Upper lobe of left lung (tissue), 6 donors: Measurements from ENCODE around the gene ARV1. TPM values are rescaled to one million over a fixed set of nuclear protein-coding genes. Genes with fewer than 3 reads are reported as not detected.
A peak's percentile ranks its signal among the peaks of the same experiment; 100 is the strongest.
"Not testable (repeated sequence)": the region's sequence is repeated elsewhere in the genome, so short reads cannot be mapped to it uniquely, and the experiment has no call there.

Experiments used
- ATAC-seq, 2 donors: fragments of 200-7000 bp; cut with Tn5 transposase; one replicate each; pipeline ENCODE4 v1.9.1; 2022; ENCODE audit warnings: mild to moderate bottlenecking in 2 of 2, moderate library complexity in 2 of 2; ENCODE audit not compliant: low FRiP score in 2 of 2
- DNase-seq, 2 donors: peaks; one replicate each; pipeline ENCODE4 v3.0.0-alpha.2; 2019 to 2020
- H3K27ac ChIP-seq, 4 donors: fragments of 200-600 bp; sonication (generic); one replicate each; pipeline ENCODE4 v1.5.1; 2016 to 2019
- H3K27me3 ChIP-seq, 4 donors: fragments of 200-600 bp; sonication (generic); one replicate each; pipeline ENCODE4 v1.5.1; 2017 to 2019
- H3K36me3 ChIP-seq, 4 donors: fragments of 200-600 bp; sonication (generic); one replicate each; pipeline ENCODE4 v1.5.1; 2016 to 2019
- H3K4me1 ChIP-seq, 4 donors: fragments of 200-600 bp; sonication (generic); one replicate each; pipeline ENCODE4 v1.5.1; 2018 to 2019
- H3K4me3 ChIP-seq, 4 donors: fragments of 200-600 bp; sonication (generic); one replicate each; pipeline ENCODE4 v1.5.1; 2017 to 2019; ENCODE audit warnings: mild to moderate bottlenecking in 2 of 4, moderate library complexity in 1 of 4
- H3K9me3 ChIP-seq, 4 donors: fragments of 200-600 bp; sonication (generic); one replicate each; pipeline ENCODE4 v1.5.1; 2018 to 2019
- CTCF ChIP-seq, 6 experiments: fragments of 450-650 bp in 4 of 6; fragments of 200-600 bp in 2 of 6; sonication (generic) in 2 of 6; IDR thresholded peaks; one replicate each; pipeline ENCODE4 v1.5.1; 2016 to 2019; ENCODE audit warnings: antibody characterized with exemption in 6 of 6
- EP300 ChIP-seq, 4 donors: sonication (generic); formaldehyde crosslinking; IDR thresholded peaks; one replicate each; pipeline ENCODE4 v1.5.1; 2017; ENCODE audit warnings: antibody characterized with exemption in 4 of 4, control low read depth in 2 of 4
- POLR2A ChIP-seq, 4 donors: fragments of 450-650 bp; IDR thresholded peaks; one replicate each; pipeline ENCODE4 v1.5.1; 2016 to 2017; ENCODE audit warnings: antibody characterized with exemption in 4 of 4, mild to moderate bottlenecking in 2 of 4
- POLR2AphosphoS5 ChIP-seq, 2 donors: sonication (generic); formaldehyde crosslinking; IDR thresholded peaks; one replicate each; pipeline ENCODE4 v1.5.1; 2017; ENCODE audit warnings: antibody characterized with exemption in 2 of 2
- WGBS, 2 donors: methylation state at CpG; one replicate each; pipeline ENCODE4 v1.1.5; 2017 to 2018; 5-methylcytosine and 5-hydroxymethylcytosine counted together
- total RNA-seq, 6 donors: library from RNA; depleted of rRNA in 4 of 6; stranded (reverse); fragments of >200 nt in 4 of 6; gene quantifications; one replicate each; pipeline versions ENCODE4 v1.1.0 to v1.2.1, GENCODE V29; 2016 to 2021
- donor health status: DM: no; HTN: no; CAD: no; lungs with moderate emphysema.
- donor health status: DM: no; HTN: yes; CAD: no; lungs with severe emphysema.

ARV1 gene
- total RNA-seq, 6 donors from 2014 or later = 2.3 to 25.2 (median 19.6) TPM

DNA sequence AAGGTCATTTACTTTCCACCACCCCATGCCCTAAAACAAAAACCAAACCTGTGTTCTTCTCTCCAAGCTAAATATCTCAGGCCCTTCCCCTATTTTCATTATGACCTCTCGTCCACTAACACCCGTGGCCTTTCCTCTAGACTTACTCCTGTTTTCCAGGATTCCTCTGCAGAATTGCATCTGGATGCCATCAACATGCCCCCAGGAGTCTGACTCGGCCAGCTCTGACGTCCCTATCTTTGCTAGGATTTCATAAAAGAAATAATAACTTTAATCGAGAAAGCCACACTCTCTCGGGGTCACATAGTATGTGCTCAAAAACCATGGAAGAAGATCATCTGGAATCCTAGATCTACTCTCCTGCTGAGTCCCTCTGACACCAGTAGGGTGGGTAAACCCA is 47.7 kb downstream of the ARV1 start:
- TF ChIP-seq POLR2A (IDR thresholded peaks at IDR 0.05) (no peak), EP300 (IDR thresholded peaks at IDR 0.05) (no peak), POLR2AphosphoS5 (IDR thresholded peaks at IDR 0.05) (no peak), CTCF (IDR thresholded peaks at IDR 0.05) (no peak)
- 89 to 91% methylated on average over 6 of the region's 6 CpGs for WGBS, 2 donors
- no peak for ATAC-seq

DNA sequence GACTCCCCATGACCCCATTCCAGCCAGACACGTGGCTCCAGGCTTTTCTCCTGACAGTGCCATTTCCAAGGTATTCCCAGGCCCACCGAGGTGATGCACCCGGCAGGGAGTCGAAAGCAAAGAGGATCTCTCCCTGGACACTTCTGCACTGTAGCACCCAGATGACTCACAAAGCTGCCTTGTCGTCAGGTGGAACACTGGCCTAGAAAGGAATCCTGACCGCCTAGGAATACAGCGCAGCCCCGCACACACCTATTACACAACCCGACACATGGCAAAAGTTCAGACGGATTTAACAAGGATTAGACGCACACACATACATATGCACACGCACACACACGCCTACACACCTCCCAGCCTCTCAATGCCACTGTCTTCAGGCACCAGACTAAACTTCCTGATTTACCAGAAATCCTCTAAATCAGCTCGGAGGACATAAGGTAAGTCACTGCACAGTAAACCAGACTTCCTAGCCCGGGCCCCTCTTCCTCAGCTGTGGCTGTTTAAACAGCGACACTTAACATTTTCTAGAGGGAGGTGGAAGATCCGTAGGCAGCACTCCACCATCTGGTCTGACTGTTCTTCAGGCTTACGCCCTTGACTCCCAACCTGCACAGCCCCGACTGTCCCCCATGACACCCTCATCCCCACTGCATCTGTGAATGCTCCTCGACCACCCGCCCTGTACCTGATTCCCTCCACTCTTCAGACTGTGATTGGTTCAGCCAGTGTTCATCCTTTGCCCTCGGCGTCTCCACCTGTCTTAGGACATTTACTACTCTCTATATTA is 48.4 kb downstream of the ARV1 start:
- peak; percentile 47 to 60 for ATAC-seq
- Histone ChIP-seq H3K9me3 (no peaks in the 10 kb centered on the region), H3K27ac (peak overlapping the region in 1 of 4 donors; percentile 6)

More for the DNA sequence above, 47.7 kb downstream of the ARV1 start:
- Histone ChIP-seq H3K9me3 (no peaks in the 10 kb centered on the region), H3K36me3 (no peaks in the 10 kb centered on the region), H3K4me1 (peaks cover 0 to 41% (median 25%) of the 10 kb centered on the region in 4 donors), H3K4me3 (no peak overlapping the region), H3K27ac (no peak overlapping the region), H3K27me3 (no peaks in the 10 kb centered on the region)
- no peak for DNase-seq

DNA sequence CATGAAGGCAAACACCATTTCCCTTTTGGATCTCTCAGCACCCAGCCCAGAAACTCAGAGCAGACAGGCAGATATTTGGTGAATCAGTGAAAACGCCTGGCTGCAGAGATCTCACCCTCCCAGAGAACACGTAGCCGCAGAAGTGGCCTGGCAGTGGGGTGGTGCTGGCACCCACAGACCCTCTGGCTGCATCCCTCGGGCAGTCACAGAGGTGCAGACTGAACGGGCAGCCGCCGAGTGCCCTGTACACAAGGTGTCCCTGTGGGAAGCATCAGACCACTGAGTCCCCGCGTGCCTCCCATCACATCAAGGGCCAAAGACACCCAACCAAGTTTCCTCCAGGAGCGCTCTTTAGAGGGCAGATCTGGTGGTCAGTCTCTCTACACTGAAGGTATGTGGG is 49.1 kb downstream of the ARV1 start:
- Histone ChIP-seq H3K27me3 (no peaks in the 10 kb centered on the region), H3K4me3 (no peak overlapping the region), H3K36me3 (no peaks in the 10 kb centered on the region), H3K9me3 (no peaks in the 10 kb centered on the region), H3K27ac (peak overlapping the region; percentile 6 to 70 (median 44)), H3K4me1 (peaks cover 0 to 37% (median 25%) of the 10 kb centered on the region in 4 donors)
- DNase-seq (peak in 1 of 2 donors; percentile 45), ATAC-seq (no peak)
- TF ChIP-seq EP300 (IDR thresholded peaks at IDR 0.05) = no peak
- TF ChIP-seq POLR2AphosphoS5 (IDR thresholded peaks at IDR 0.05) = no peak
- no peak for TF ChIP-seq POLR2A (IDR thresholded peaks at IDR 0.05)
- 92 to 100% methylated on average over 1 to 10 of the region's 10 CpGs for WGBS, 2 donors

More for the DNA sequence above, 48.4 kb downstream of the ARV1 start:
- TF ChIP-seq CTCF (IDR thresholded peaks at IDR 0.05) (no peak), EP300 (IDR thresholded peaks at IDR 0.05) (peak in 1 of 4 donors; percentile 17)
- WGBS, 2 donors = 79% methylated on average over 23 of the region's 23 CpGs
- no peaks in the 10 kb centered on the region for H3K36me3 ChIP-seq
- H3K4me1 ChIP-seq = peaks cover 0 to 37% (median 25%) of the 10 kb centered on the region in 4 donors
- no peak for DNase-seq
- H3K4me3 ChIP-seq = no peak overlapping the region
- no peaks in the 10 kb centered on the region for H3K27me3 ChIP-seq

- peaks cover 0 to 35% (median 25%) of the 10 kb centered on the region in 4 donors for H3K4me1 ChIP-seq
- TF ChIP-seq CTCF (IDR thresholded peaks at IDR 0.05) = no peak
- TF ChIP-seq EP300 (IDR thresholded peaks at IDR 0.05) = no peak
- TF ChIP-seq POLR2A (IDR thresholded peaks at IDR 0.05) = no peak
- TF ChIP-seq POLR2AphosphoS5 (IDR thresholded peaks at IDR 0.05) = peak; percentile 22 to 27
- no peak for DNase-seq
- H3K36me3 ChIP-seq = no peaks in the 10 kb centered on the region
- WGBS, 2 donors = 45 to 57% methylated on average over 7 of the region's 7 CpGs
- no peak for ATAC-seq
- no peak overlapping the region for H3K4me3 ChIP-seq
- no peaks in the 10 kb centered on the region for H3K27me3 ChIP-seq
- no peaks in the 10 kb centered on the region for H3K9me3 ChIP-seq
- peak overlapping the region; percentile 22 to 70 (median 58) for H3K27ac ChIP-seq
These were observed 49.8 kb downstream of the ARV1 start for GRCh38 chr1:231028682-231029081.

- 83 to 95% methylated on average over 4 of the region's 4 CpGs for WGBS, 2 donors
- Histone ChIP-seq H3K27ac (peak overlapping the region in 3 of 4 donors; percentile 50 to 70 (median 66)), H3K4me1 (peaks cover 0 to 35% (median 25%) of the 10 kb centered on the region in 4 donors)
- not testable (repeated sequence) for H3K36me3 ChIP-seq, ATAC-seq, H3K9me3 ChIP-seq, H3K4me3 ChIP-seq, H3K27me3 ChIP-seq, DNase-seq
These were observed 50.4 kb downstream of the ARV1 start for GRCh38 chr1:231029247-231029646.
